HCT116 (cell line): ENCODE data around the gene SH3PXD2A.

ENCODE experiments used
- EZH2 ChIP-seq: fragments of 200-600 bp; sonication (generic); IDR thresholded peaks from 2 replicates; pipeline ENCODE4 v1.6.1; 2017; ENCODE audit warnings: antibody characterized with exemption, mixed run types
- EZH2phosphoT487 ChIP-seq: fragments of 200-600 bp; IDR thresholded peaks from 2 replicates; pipeline ENCODE4 v1.6.1; 2018; ENCODE audit warnings: antibody characterized with exemption, borderline replicate concordance
- POLR2A ChIP-seq: IDR thresholded peaks from 2 replicates; pipeline ENCODE4 v1.7.0; 2011; ENCODE audit warnings: borderline replicate concordance; ENCODE audit not compliant: insufficient read depth, insufficient read length; ENCODE audit errors: extremely low read depth
- POLR2AphosphoS5 ChIP-seq: IDR thresholded peaks from 2 replicates; pipeline ENCODE4 v1.6.1; 2011; ENCODE audit warnings: mild to moderate bottlenecking, low read depth, low read length, moderate library complexity
- RAD21 ChIP-seq: IDR thresholded peaks from 2 replicates; pipeline ENCODE4 v1.6.1; 2012; ENCODE audit warnings: low read depth, mild to moderate bottlenecking
- REST ChIP-seq: IDR thresholded peaks from 2 replicates; pipeline ENCODE4 v1.6.1; 2012; ENCODE audit warnings: low read depth
- ZFX ChIP-seq: fragments of 450-650 bp; IDR thresholded peaks from 2 replicates; pipeline ENCODE4 v1.6.1; 2017
- ZNF274 ChIP-seq: fragments of 200-500 bp; sonication (Bioruptor generic); IDR thresholded peaks from 2 replicates; pipeline ENCODE4 v1.6.1; 2014; ENCODE audit warnings: mild to moderate bottlenecking, low read depth, low read length, inconsistent platforms
- TF ChIP-seq, protein P1 (sequence below), 3 experiments: fragments of 200-600 bp in 1 of 3; sonication (generic) in 1 of 3; IDR thresholded peaks in 2 of 3; conservative IDR thresholded peaks in 1 of 3; 2 replicates each; pipeline ENCODE4 v1.5.1; 2012 to 2017; ENCODE audit warnings: low read depth in 2 of 3, low read length in 2 of 3, antibody characterized with exemption in 1 of 3, borderline replicate concordance in 1 of 3, control low read depth in 1 of 3, mild to moderate bottlenecking in 1 of 3, mixed read lengths in 1 of 3, mixed run types in 1 of 3, moderate library complexity in 1 of 3; ENCODE audit not compliant: insufficient read depth in 1 of 3
- TF ChIP-seq, protein P2 (sequence below): IDR thresholded peaks from 2 replicates; pipeline ENCODE4 v1.6.1; 2012

- TF ChIP-seq ZNF274 (no peak), EZH2 (no peak), ZFX (no peak), EZH2phosphoT487 (no peak), REST (no peak), POLR2A (no peak), POLR2AphosphoS5 (no peak), RAD21 (no peak)
- TF ChIP-seq, protein P1, sequence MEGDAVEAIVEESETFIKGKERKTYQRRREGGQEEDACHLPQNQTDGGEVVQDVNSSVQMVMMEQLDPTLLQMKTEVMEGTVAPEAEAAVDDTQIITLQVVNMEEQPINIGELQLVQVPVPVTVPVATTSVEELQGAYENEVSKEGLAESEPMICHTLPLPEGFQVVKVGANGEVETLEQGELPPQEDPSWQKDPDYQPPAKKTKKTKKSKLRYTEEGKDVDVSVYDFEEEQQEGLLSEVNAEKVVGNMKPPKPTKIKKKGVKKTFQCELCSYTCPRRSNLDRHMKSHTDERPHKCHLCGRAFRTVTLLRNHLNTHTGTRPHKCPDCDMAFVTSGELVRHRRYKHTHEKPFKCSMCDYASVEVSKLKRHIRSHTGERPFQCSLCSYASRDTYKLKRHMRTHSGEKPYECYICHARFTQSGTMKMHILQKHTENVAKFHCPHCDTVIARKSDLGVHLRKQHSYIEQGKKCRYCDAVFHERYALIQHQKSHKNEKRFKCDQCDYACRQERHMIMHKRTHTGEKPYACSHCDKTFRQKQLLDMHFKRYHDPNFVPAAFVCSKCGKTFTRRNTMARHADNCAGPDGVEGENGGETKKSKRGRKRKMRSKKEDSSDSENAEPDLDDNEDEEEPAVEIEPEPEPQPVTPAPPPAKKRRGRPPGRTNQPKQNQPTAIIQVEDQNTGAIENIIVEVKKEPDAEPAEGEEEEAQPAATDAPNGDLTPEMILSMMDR (IDR thresholded peaks at IDR 0.05 in 2 of 3, conservative IDR thresholded peaks at IDR 0.05 in 1 of 3; ENCODE audit: borderline replicate concordance in 1 of 3, insufficient read depth in 1 of 3, low read depth in 2 of 3, low read length in 2 of 3) = no peak
- TF ChIP-seq, protein P2, sequence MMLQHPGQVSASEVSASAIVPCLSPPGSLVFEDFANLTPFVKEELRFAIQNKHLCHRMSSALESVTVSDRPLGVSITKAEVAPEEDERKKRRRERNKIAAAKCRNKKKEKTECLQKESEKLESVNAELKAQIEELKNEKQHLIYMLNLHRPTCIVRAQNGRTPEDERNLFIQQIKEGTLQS = no peak
Observed at GRCh38 chr10:103599211-103599610, 256.2 kb downstream of the SH3PXD2A start.
